SK-N-SH (cell line): ENCODE data around the gene EVA1B. TPM values are rescaled to one million over a fixed set of nuclear protein-coding genes. Genes with fewer than 3 reads are reported as not detected.

Experiments
- CTCF ChIA-PET: fragments of 300-600, 350-600 bp; formaldehyde crosslinking; extraction: SDS; loops from one replicate; lab custom pipeline; 2021; lab: Yijun Ruan, JAX
- POLR2A ChIA-PET: fragments of 350-600 bp; sonication (Branson Sonifier 250); formaldehyde crosslinking; extraction: SDS; loops from one replicate; lab custom pipeline; 2020; ENCODE audit warnings: antibody characterized with exemption, inconsistent platforms; lab: Yijun Ruan, JAX
- DNase-seq: peaks from one replicate; pipeline ENCODE4 v3.0.0; 2012
- H2AFZ ChIP-seq: fragments of 200-600 bp; sonication (generic); 2 replicates; pipeline ENCODE4 v1.8.1; 2016; ENCODE audit warnings: antibody characterized with exemption, mild to moderate bottlenecking, low read depth
- H3F3A ChIP-seq: fragments of 200-600 bp; sonication (generic); replicated peaks from 2 replicates; pipeline ENCODE3; 2016; ENCODE audit warnings: antibody characterized with exemption, mild to moderate bottlenecking; ENCODE audit not compliant: insufficient read depth
- H3K27ac ChIP-seq, 2 experiments: fragments of 200-500 bp in 1 of 2; fragments of 200-600 bp in 1 of 2; sonication (Bioruptor generic) in 1 of 2; sonication (generic), shearing (Covaris generic) in 1 of 2; 2 replicates each; pipeline versions ENCODE4 v1.5.1 to v1.6.1; 2014 to 2016; ENCODE audit warnings: low read depth in 2 of 2, inconsistent platforms in 1 of 2, low read length in 1 of 2, mild to moderate bottlenecking in 1 of 2, mixed read lengths in 1 of 2
- H3K27me3 ChIP-seq: fragments of 200-600 bp; sonication (generic), shearing (Covaris generic); 2 replicates; pipeline ENCODE4 v1.6.1; 2016; ENCODE audit warnings: mixed run types; ENCODE audit not compliant: insufficient read depth
- H3K36me3 ChIP-seq, 2 experiments: fragments of 200-500 bp in 1 of 2; fragments of 200-600 bp in 1 of 2; sonication (Bioruptor generic) in 1 of 2; sonication (generic) in 1 of 2; replicated peaks in 1 of 2; 2 replicates each; pipeline versions ENCODE3 to v1.5.1; 2014 to 2016; ENCODE audit warnings: low read length in 1 of 2, mild to moderate bottlenecking in 1 of 2; ENCODE audit not compliant: insufficient read depth in 2 of 2, control insufficient read depth in 1 of 2
- H3K4me1 ChIP-seq, 2 experiments: fragments of 200-500 bp in 1 of 2; fragments of 200-600 bp in 1 of 2; sonication (Bioruptor generic) in 1 of 2; sonication (generic), shearing (Covaris generic) in 1 of 2; 2 replicates each; pipeline versions ENCODE4 v1.5.1 to v1.6.1; 2014 to 2016; ENCODE audit warnings: low read depth in 1 of 2, low read length in 1 of 2, mixed run types in 1 of 2; ENCODE audit not compliant: insufficient read depth in 2 of 2, control insufficient read depth in 1 of 2
- H3K4me2 ChIP-seq: fragments of 200-600 bp; sonication (generic), shearing (Covaris generic); 2 replicates; pipeline ENCODE4 v1.6.1; 2017; ENCODE audit warnings: mixed run types
- H3K4me3 ChIP-seq, 2 experiments: fragments of 200-500 bp in 1 of 2; fragments of 200-600 bp in 1 of 2; sonication (Bioruptor generic) in 1 of 2; sonication (generic), shearing (Covaris generic) in 1 of 2; 2 replicates each; pipeline versions ENCODE4 v1.5.1 to v1.8.1; 2014 to 2016; ENCODE audit warnings: low read depth in 2 of 2, inconsistent platforms in 1 of 2, low read length in 1 of 2, mild to moderate bottlenecking in 1 of 2, mixed read lengths in 1 of 2, moderate library complexity in 1 of 2
- H3K79me2 ChIP-seq: fragments of 200-600 bp; sonication (generic); 2 replicates; pipeline ENCODE4 v1.8.1; 2017; ENCODE audit warnings: mild to moderate bottlenecking; ENCODE audit not compliant: insufficient read depth
- H3K9ac ChIP-seq: fragments of 200-600 bp; sonication (generic); 2 replicates; pipeline ENCODE4 v1.6.1; 2017; ENCODE audit warnings: mixed run types
- H3K9me2 ChIP-seq: fragments of 200-600 bp; sonication (generic); 2 replicates; pipeline ENCODE4 v1.6.1; 2017; ENCODE audit warnings: mixed run types
- H3K9me3 ChIP-seq: fragments of 200-600 bp; sonication (generic); 2 replicates; pipeline ENCODE4 v1.6.1; 2017; ENCODE audit warnings: mixed run types, mild to moderate bottlenecking, moderate library complexity
- H4K20me1 ChIP-seq: fragments of 200-600 bp; sonication (generic); 2 replicates; pipeline ENCODE4 v1.6.1; 2017; ENCODE audit warnings: mild to moderate bottlenecking, mixed run types; ENCODE audit not compliant: insufficient read depth
- CTCF ChIP-seq: fragments of 200-600 bp; sonication (generic); IDR thresholded peaks from 2 replicates; pipeline ENCODE4 v1.6.1; 2017; ENCODE audit warnings: antibody characterized with exemption, mild to moderate bottlenecking, moderate library complexity
- ELF1 ChIP-seq: IDR thresholded peaks from 2 replicates; pipeline ENCODE4 v1.4.0; 2012
- GABPA ChIP-seq: IDR thresholded peaks from 2 replicates; pipeline ENCODE4 v1.4.0; 2012; ENCODE audit warnings: low read depth, mild to moderate bottlenecking
- GATA2 ChIP-seq: sonication (generic); formaldehyde crosslinking; IDR thresholded peaks from 2 replicates; pipeline ENCODE4 v1.5.0; 2020; ENCODE audit warnings: mild to moderate bottlenecking, missing genetic modification reagents
- IRF3 ChIP-seq: fragments of 150-350 bp; IDR thresholded peaks from 2 replicates; pipeline ENCODE4 v1.6.1; 2016; ENCODE audit warnings: mild to moderate bottlenecking, low read depth, low read length
- JUND ChIP-seq: IDR thresholded peaks from 2 replicates; pipeline ENCODE4 v1.4.0; 2012
- MEF2A ChIP-seq: IDR thresholded peaks from 2 replicates; pipeline ENCODE4 v1.4.0; 2012; ENCODE audit warnings: low read depth, borderline replicate concordance
- MXI1 ChIP-seq: IDR thresholded peaks from 2 replicates; pipeline ENCODE4 v1.6.1; 2012; ENCODE audit warnings: mild to moderate bottlenecking, low read depth, low read length, improper control_type of control experiment
- NFIC ChIP-seq: IDR thresholded peaks from 2 replicates; pipeline ENCODE4 v1.4.0; 2012; ENCODE audit warnings: borderline replicate concordance
- NRF1 ChIP-seq: IDR thresholded peaks from 2 replicates; pipeline ENCODE4 v1.6.1; 2012; ENCODE audit warnings: low read depth, mild to moderate bottlenecking, low read length
- RCOR1 ChIP-seq: fragments of 150-350 bp; IDR thresholded peaks from 2 replicates; pipeline ENCODE4 v1.6.1; 2017; ENCODE audit warnings: antibody characterized with exemption, low read length
- REST ChIP-seq: IDR thresholded peaks from 2 replicates; pipeline ENCODE4 v1.6.1; 2012; ENCODE audit warnings: mild to moderate bottlenecking, low read depth, low read length, moderate library complexity
- RFX5 ChIP-seq: IDR thresholded peaks from 2 replicates; pipeline ENCODE4 v1.6.1; 2012; ENCODE audit warnings: mild to moderate bottlenecking, improper control_type of control experiment, low read length
- SIN3A ChIP-seq: IDR thresholded peaks from 2 replicates; pipeline ENCODE4 v1.6.1; 2012; ENCODE audit warnings: low read depth, mild to moderate bottlenecking, low read length, moderate library complexity, borderline replicate concordance
- SMC3 ChIP-seq: IDR thresholded peaks from 2 replicates; pipeline ENCODE4 v1.6.1; 2012; ENCODE audit warnings: low read depth, low read length, improper control_type of control experiment
- TAF1 ChIP-seq: IDR thresholded peaks from 2 replicates; pipeline ENCODE4 v1.6.1; 2012; ENCODE audit warnings: low read depth, mild to moderate bottlenecking, low read length, moderate library complexity, borderline replicate concordance
- TEAD4 ChIP-seq: IDR thresholded peaks from 2 replicates; pipeline ENCODE4 v1.4.0; 2012; ENCODE audit warnings: mild to moderate bottlenecking, borderline replicate concordance; ENCODE audit not compliant: insufficient read depth
- USF1 ChIP-seq: IDR thresholded peaks from 2 replicates; pipeline ENCODE4 v1.4.0; 2012; ENCODE audit warnings: low read depth, borderline replicate concordance
- YY1 ChIP-seq: IDR thresholded peaks from 2 replicates; pipeline ENCODE4 v1.4.0; 2012; ENCODE audit warnings: low read depth, mild to moderate bottlenecking
- ZBTB33 ChIP-seq: IDR thresholded peaks from 2 replicates; pipeline ENCODE4 v1.4.0; 2012; ENCODE audit warnings: low read depth, borderline replicate concordance
- WGBS: methylation state at CpG from one replicate; pipeline ENCODE4 v1.1.6; 2017; ENCODE audit warnings: low lambda C conversion rate; 5-methylcytosine and 5-hydroxymethylcytosine counted together
- polyA plus RNA-seq, 3 experiments: library from polyadenylated mRNA; depleted of rRNA; stranded (reverse); fragments of >200 nt; gene quantifications; 2 replicates each; pipeline ENCODE4 v1.2.3, GENCODE V29; 2012

The EVA1B gene
- polyA plus RNA-seq, 1 of the 3 experiments (the other 2 are of a cell fraction) = 38.9 TPM

- H3K36me3 ChIP-seq = peaks cover 48 to 71% of the 10 kb centered on the region in 2 experiments
- ChIA-PET CTCF (interaction anchor here (0.8 to 5.7 kb wide), 2 partner anchors 11 to 22 kb away, joined by 3 to 103 read pairs; no protein-coding TSS in a partner anchor), POLR2A (interaction anchor here (0.6 to 1.0 kb wide), 2 partner anchors 60 to 1355 kb away, joined by 3 to 9 read pairs; no protein-coding TSS in a partner anchor)
- no peaks in the 10 kb centered on the region for H3K9me2 ChIP-seq
- H2AFZ ChIP-seq = no peak overlapping the region
- H3K27ac ChIP-seq = peak overlapping the region in 1 of 2 experiments; percentile 87; a peak in 1 of 4 replicates
- H3K4me2 ChIP-seq = no peak overlapping the region
- H3K79me2 ChIP-seq = peaks cover 17% of the 10 kb centered on the region; the same call in 1 of the 2 replicates
- peaks cover 3 to 28% of the 10 kb centered on the region in 2 experiments; a peak in 3 of 4 replicates for H3K4me1 ChIP-seq
- no peaks in the 10 kb centered on the region for H3K27me3 ChIP-seq
- H3F3A ChIP-seq = peaks cover 23% of the 10 kb centered on the region
- no peaks in the 10 kb centered on the region for H4K20me1 ChIP-seq
- no peak overlapping the region for H3K9ac ChIP-seq
- H3K4me3 ChIP-seq = no peak overlapping the region
- WGBS = 100% methylated on average over 2 of the region's 7 CpGs
- TF ChIP-seq SIN3A = no peak
- TF ChIP-seq GATA2 (CRISPR knock-in tag) = no peak
- no peak for TF ChIP-seq CTCF
- no peak for TF ChIP-seq GABPA
- no peak for TF ChIP-seq JUND
- TF ChIP-seq REST = no peak
- no peak for TF ChIP-seq NFIC
- TF ChIP-seq MXI1 = no peak
- TF ChIP-seq NRF1 = no peak
- no peak for TF ChIP-seq TEAD4
- TF ChIP-seq RFX5 = no peak
- TF ChIP-seq ELF1 = no peak
- no peak for TF ChIP-seq SMC3
- no peak for TF ChIP-seq ZBTB33
- TF ChIP-seq MEF2A = no peak
- TF ChIP-seq IRF3 = no peak
- TF ChIP-seq RCOR1 = no peak
- TF ChIP-seq TAF1 = no peak
- TF ChIP-seq USF1 = no peak
- TF ChIP-seq YY1 = no peak
- no peak for DNase-seq
- H3K9me3 ChIP-seq = no peaks in the 10 kb centered on the region
These were observed 21.9 kb upstream of the EVA1B start for GRCh38 chr1:36345353-36345752.
